Adipocyte (in vitro differentiated cells): ENCODE results near the gene RRBP1.
A peak's percentile ranks its signal among the peaks of the same experiment; 100 is the strongest.

Experiments
- DNase-seq: peaks from one replicate; pipeline ENCODE4 v3.0.0-alpha.2; 2015; ENCODE audit warnings: low read depth
- H3K27me3 ChIP-seq: replicated peaks from 2 replicates; pipeline ENCODE4 v1.7.0; 2013; ENCODE audit warnings: mild to moderate bottlenecking, low read length, moderate library complexity; ENCODE audit not compliant: control insufficient read depth, insufficient read depth
- H3K36me3 ChIP-seq: 2 replicates; pipeline ENCODE4 v1.7.0; 2013; ENCODE audit warnings: low read length, mild to moderate bottlenecking, moderate library complexity; ENCODE audit not compliant: control insufficient read depth, insufficient read depth, severe bottlenecking
- H3K4me1 ChIP-seq: 2 replicates; pipeline ENCODE4 v1.7.0; 2013; ENCODE audit warnings: mild to moderate bottlenecking, low read length, moderate library complexity; ENCODE audit not compliant: control insufficient read depth, insufficient read depth
- H3K4me3 ChIP-seq: 2 replicates; pipeline ENCODE4 v1.7.0; 2013; ENCODE audit warnings: mild to moderate bottlenecking, low read length, moderate library complexity
- H3K9ac ChIP-seq: 2 replicates; pipeline ENCODE4 v1.7.0; 2013; ENCODE audit warnings: mild to moderate bottlenecking, low read length, moderate library complexity
- H3K9me3 ChIP-seq: 2 replicates; pipeline ENCODE4 v1.7.0; 2013; ENCODE audit warnings: mild to moderate bottlenecking, low read length, moderate library complexity; ENCODE audit not compliant: control insufficient read depth

The RRBP1 gene

GRCh38 chr20:17615645-17616479 lies 66.2 kb downstream of the RRBP1 start:
- Histone ChIP-seq H3K36me3 (peaks cover 59% of the 10 kb centered on the region), H3K4me3 (no peak overlapping the region), H3K4me1 (peaks cover 12% of the 10 kb centered on the region), H3K9me3 (no peaks in the 10 kb centered on the region), H3K9ac (no peak overlapping the region), H3K27me3 (no peaks in the 10 kb centered on the region)
- no peak for DNase-seq

GRCh38 chr20:17614812-17615644 lies 67.0 kb downstream of the RRBP1 start:
- peaks cover 51% of the 10 kb centered on the region for H3K36me3 ChIP-seq

GRCh38 chr20:17614176-17614811 lies 67.7 kb downstream of the RRBP1 start:
- no peaks in the 10 kb centered on the region for H3K27me3 ChIP-seq
- H3K4me1 ChIP-seq: peaks cover 22% of the 10 kb centered on the region
- peaks cover 46% of the 10 kb centered on the region for H3K36me3 ChIP-seq
- H3K4me3 ChIP-seq: no peak overlapping the region
- H3K9ac ChIP-seq: no peak overlapping the region
- peak; percentile 19 for DNase-seq
- H3K9me3 ChIP-seq: no peaks in the 10 kb centered on the region

More at GRCh38 chr20:17614812-17615644, 67.0 kb downstream of the RRBP1 start:
- no peak for DNase-seq
- no peaks in the 10 kb centered on the region for H3K9me3 ChIP-seq
- H3K4me1 ChIP-seq: peaks cover 15% of the 10 kb centered on the region
- no peaks in the 10 kb centered on the region for H3K27me3 ChIP-seq
- no peak overlapping the region for H3K4me3 ChIP-seq
- H3K9ac ChIP-seq: no peak overlapping the region

GRCh38 chr20:17613328-17614175 lies 68.5 kb downstream of the RRBP1 start:
- H3K36me3 ChIP-seq: peaks cover 46% of the 10 kb centered on the region
- no peak overlapping the region for H3K9ac ChIP-seq
- H3K4me1 ChIP-seq: peaks cover 25% of the 10 kb centered on the region
- no peaks in the 10 kb centered on the region for H3K27me3 ChIP-seq
- no peaks in the 10 kb centered on the region for H3K9me3 ChIP-seq
- no peak for DNase-seq
- no peak overlapping the region for H3K4me3 ChIP-seq

- Histone ChIP-seq H3K4me3 (no peak overlapping the region), H3K9me3 (no peaks in the 10 kb centered on the region), H3K4me1 (peaks cover 25% of the 10 kb centered on the region), H3K9ac (no peak overlapping the region), H3K27me3 (no peaks in the 10 kb centered on the region), H3K36me3 (peaks cover 46% of the 10 kb centered on the region)
- DNase-seq: no peak
Observed at GRCh38 chr20:17612992-17613327, 69.1 kb downstream of the RRBP1 start.

GRCh38 chr20:17612287-17612991 lies 69.6 kb downstream of the RRBP1 start:
- peak; percentile 70 for DNase-seq
- Histone ChIP-seq H3K27me3 (no peaks in the 10 kb centered on the region), H3K4me3 (no peak overlapping the region), H3K36me3 (peaks cover 46% of the 10 kb centered on the region), H3K9me3 (no peaks in the 10 kb centered on the region), H3K4me1 (peaks cover 25% of the 10 kb centered on the region), H3K9ac (peak overlapping the region; percentile 25)

GRCh38 chr20:17611540-17612286 lies 70.3 kb downstream of the RRBP1 start:
- peaks cover 46% of the 10 kb centered on the region for H3K36me3 ChIP-seq
- no peak overlapping the region for H3K4me3 ChIP-seq
- H3K9ac ChIP-seq: peak overlapping the region; percentile 25
- H3K9me3 ChIP-seq: no peaks in the 10 kb centered on the region
- DNase-seq: peak; percentile 30
- H3K4me1 ChIP-seq: peaks cover 25% of the 10 kb centered on the region
- H3K27me3 ChIP-seq: no peaks in the 10 kb centered on the region

- H3K4me1 ChIP-seq: peaks cover 28% of the 10 kb centered on the region
- no peaks in the 10 kb centered on the region for H3K9me3 ChIP-seq
- H3K4me3 ChIP-seq: no peak overlapping the region
- peak overlapping the region; percentile 28 for H3K9ac ChIP-seq
- no peaks in the 10 kb centered on the region for H3K27me3 ChIP-seq
- no peak for DNase-seq
- peaks cover 46% of the 10 kb centered on the region for H3K36me3 ChIP-seq
Observed at GRCh38 chr20:17611290-17611539, 70.8 kb downstream of the RRBP1 start.

GRCh38 chr20:17610566-17611289 lies 71.3 kb downstream of the RRBP1 start:
- Histone ChIP-seq H3K36me3 (peaks cover 45% of the 10 kb centered on the region), H3K27me3 (no peaks in the 10 kb centered on the region), H3K9me3 (no peaks in the 10 kb centered on the region), H3K9ac (peak overlapping the region; percentile 28), H3K4me3 (no peak overlapping the region), H3K4me1 (peaks cover 31% of the 10 kb centered on the region)
- DNase-seq: no peak
